Placental pericyte (primary cell): ENCODE data around the gene MISP3. TPM values are rescaled to one million over a fixed set of nuclear protein-coding genes. Genes with fewer than 3 reads are reported as not detected.

Experiments
- total RNA-seq: library from RNA; depleted of rRNA; stranded (reverse); fragments of >200 nt; gene quantifications from 2 replicates; pipeline ENCODE4 v1.2.3, GENCODE V29; 2012

MISP3 gene
- total RNA-seq = under 0.01 and 0.43 TPM in 2 replicates

DNA sequence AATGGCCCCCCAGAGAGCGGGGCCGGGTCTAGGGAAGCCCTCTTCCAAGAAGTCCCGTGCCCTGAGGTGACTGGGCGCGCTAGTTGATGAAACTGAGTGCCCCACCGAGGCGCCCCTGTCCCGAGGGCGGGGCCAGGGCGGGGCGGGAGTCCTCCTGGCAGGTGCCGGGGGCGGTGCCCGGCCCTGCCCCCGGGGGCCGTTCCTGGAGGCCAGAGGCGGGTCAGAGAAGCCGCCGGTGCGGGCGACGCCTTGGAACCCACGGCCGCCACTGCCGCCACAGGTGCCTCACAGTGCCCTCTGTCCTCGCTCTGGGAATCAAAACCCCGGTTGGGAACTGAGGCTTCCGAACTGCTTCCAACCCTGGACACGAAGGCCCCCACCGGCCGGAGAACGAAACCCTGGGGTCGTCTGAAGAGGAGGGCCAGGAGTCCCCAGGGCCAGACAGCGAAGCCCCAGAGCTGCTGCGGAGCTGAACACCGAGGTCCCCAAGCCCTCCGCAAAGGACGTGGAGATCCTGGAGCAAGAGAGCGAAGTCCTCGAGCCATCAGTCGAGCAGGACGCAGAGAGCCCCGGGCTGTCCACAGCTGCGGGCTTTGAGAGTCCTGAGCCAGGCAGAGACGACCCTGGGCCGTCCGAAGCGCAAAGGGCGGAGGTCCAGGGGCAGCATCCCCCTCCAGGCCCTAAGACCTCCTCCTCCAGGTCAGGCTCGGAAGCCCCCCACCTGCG lies at the start of gene MISP3:
TSS of gene MISP3 (plus strand) at position 252 of the 726 bp plus-strand sequence. CDS start 524 bp downstream, outside the sequence.

DNA sequence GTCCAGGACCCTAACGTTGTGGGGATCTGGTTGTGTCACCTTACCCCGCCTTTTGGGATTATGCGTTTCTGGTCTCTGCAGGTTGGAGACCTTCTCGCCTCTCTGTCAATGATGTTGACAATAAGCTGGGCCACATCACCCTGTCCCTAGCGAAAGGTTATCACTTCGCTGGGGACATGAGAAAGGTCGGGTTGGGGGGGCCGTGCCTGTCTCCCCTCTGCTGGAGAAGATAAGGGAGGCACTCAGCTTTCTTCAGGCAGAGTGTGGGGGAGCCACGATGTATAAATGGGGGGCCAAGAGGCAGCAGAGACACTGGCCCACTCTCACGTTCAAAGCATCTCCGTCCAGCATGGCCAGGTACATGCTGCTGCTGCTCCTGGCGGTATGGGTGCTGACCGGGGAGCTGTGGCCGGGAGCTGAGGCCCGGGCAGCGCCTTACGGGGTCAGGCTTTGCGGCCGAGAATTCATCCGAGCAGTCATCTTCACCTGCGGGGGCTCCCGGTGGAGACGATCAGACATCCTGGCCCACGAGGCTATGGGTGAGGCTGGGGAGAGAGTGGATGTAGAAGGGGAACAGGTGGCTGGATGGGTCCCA lies 44.6 kb upstream of the MISP3 start, which contains the start of gene RLN3:
TSS of gene RLN3 (plus strand) at position 293 of the 595 bp plus-strand sequence. CDS start at position 350, 57 bp downstream.

DNA sequence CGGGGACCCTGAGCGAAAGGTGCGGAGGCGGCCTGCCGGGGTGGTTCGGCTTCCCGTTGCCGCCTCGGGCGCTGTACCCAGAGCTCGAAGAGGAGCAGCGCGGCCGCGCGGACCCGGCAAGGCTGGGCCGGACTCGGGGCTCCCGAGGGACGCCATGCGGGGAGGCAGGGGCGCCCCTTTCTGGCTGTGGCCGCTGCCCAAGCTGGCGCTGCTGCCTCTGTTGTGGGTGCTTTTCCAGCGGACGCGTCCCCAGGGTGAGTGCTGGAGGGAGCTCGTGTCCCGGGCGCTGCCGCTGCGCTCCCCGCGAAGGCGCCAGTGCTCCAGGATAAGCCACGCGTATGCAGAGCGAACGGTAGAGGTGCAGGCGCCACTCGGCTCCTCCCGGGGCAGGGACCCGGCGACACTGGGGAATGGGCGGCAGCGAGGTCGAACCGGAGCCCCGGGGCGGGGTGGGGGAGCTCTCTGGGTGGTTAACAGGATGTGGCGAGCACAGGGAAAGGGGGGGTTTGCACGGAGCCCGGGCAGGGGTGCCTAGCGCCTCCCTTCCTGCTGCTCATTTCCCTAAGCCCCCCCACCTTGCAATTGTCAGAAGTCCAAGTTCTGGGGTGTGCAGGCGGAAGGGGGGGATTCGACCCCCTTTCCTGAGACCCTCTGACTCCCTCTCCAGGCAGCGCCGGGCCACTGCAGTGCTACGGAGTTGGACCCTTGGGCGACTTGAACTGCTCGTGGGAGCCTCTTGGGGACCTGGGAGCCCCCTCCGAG lies 40.7 kb upstream of the MISP3 start, which contains the start of gene IL27RA:
TSS of gene IL27RA (plus strand) at position 44 of the 762 bp plus-strand sequence. CDS start at position 155, 111 bp downstream.

DNA sequence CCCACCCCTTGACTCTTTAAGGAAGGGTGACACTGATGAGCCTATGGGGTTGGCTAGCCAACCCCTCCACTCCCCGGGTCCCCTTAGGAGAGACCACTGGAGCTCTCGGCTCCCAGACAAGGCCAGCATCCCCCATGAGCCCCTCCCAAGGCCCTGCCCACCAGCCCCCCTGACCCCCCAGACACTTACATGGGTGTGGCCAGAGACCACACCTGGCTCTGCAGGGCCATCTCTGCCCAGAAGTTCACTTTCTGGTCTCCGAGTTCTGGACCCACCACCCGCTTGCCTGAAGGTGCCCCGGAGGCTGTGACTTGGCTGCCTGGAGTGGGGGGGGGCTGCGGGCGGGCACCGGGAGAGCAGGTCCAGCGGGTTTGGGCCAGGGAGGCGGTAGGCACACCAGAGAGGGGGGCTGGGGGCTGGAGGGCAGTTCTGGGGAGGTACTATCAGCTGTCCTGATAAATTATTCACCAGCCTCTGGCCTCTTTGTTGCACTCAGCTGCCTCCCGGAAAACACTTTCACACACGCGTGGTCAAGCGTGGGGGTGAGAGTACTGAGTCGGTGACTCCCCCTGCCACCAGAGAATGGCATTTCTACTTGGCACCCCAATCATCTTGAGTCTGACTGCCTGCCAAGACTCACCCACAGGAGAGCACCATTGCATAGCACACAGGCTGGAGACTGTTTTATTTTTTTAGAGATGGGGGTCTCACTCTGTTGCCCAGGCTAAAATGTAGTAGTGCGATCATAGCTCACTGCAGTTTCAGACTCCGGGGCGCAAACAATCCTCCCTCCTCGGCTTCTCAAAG lies 10.6 kb upstream of the MISP3 start, which contains the start of gene PALM3:
TSS of gene PALM3 (minus strand) at position 326 of the 807 bp plus-strand sequence. CDS start at position 230, 96 bp downstream.

DNA sequence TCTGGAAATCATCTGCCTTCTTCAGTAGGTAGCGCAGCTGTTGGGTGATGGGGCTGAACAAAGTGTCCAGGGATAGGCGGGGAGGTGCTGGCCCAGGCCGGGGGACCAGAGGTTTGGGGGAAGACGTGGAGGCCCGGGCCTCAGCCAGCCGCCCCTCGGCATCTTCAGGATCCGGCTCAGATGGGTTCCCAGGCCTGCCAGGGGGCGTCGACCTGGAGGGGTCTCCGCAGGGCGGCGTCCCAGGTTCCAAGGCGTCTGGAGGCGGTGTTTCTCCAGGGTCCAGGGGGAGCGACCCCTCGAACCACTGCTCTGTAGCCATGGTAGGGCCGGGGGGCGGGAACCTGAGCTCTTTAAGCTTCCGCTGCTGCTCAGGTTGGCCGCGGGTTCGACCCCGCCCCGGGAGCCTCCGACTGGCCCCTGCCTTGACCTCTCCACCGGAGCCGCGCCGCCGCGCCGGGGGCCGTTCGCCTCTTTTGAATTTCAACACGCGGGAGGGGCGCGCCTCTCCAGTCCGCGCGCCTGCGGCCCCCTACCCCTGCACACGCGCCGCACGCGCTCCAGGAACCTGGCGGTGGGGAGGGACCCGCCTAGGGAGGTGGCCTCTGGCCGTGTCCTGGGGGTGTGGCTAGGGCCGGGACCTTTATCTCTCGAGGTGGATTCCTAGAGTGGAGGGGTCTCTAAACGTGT lies 12.9 kb downstream of the MISP3 start, which contains the start of gene C19orf67:
TSS of gene C19orf67 (minus strand) at position 475 of the 687 bp plus-strand sequence. CDS start at position 319, 156 bp downstream.

DNA sequence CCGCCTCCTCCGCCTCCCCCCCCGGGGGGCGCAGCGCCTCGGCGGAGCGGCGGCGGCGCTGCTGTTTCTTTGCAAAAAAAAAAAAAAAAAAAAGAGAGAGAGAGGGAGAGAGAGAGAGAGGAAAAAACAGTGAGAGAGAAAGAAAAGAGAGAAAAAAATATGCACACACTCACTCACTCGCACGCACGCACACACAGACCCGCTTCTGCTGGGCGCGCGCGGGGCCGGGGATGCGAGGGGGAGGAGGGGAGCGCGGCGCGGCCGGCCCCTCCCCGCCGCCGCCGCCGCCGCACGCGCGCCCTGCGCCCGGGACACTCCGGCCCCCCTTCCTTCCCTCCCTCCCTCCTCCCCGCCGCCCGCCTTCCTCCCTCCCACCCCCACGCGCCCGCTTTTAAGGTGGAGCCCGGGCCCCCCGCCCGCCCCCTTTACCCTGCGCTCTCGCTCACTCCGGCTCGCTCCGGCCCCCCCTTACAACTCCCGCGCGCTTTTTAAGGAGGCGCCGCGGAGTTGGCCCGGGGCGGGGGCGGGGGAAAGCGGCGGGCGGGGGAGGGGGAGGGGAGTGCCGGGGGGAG lies 18.0 kb downstream of the MISP3 start, which contains the start of gene SAMD1:
TSS of gene SAMD1 (minus strand) at position 243 of the 572 bp plus-strand sequence.

DNA sequence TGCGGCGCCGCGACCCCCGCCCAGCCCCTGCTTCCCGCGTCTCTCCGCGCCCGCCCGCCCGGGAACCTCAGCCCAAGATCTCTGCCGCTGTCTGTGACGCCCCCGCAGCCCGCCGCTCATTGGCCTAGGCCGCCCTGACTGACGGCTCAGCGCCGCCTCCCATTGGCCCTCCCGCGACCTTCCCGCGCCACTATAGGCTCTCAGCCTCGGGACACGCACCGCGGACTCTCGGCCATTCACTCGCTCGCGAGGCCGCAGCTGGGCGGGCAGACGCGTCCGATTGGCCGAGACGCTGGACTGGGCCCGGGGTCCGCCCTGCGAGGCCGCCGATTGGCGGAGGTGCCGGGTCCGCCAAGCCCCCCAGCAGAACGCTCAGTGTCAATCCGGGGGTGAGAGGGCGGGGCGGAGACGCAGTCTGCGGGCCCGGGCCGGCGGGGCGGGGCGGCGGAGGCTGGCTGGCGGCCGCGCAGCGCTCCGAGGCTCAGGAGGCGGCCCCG lies 45.1 kb downstream of the MISP3 start, which contains the start of gene PRKACA:
TSS of gene PRKACA (minus strand) at position 95 of the 497 bp plus-strand sequence. CDS start 215 bp downstream, outside the sequence.

Other genes starting within 250 kb of the MISP3 start
- gene NANOS3, start 195.7 kb upstream of the MISP3 start, total RNA-seq = 0.43 TPM in 1 of 2 replicates, not detected in the other
- gene BRME1, start 166.7 kb upstream of the MISP3 start, total RNA-seq = 0.43 and 0.44 TPM in 2 replicates
- 18.6 and 21.4 TPM in 2 replicates for gene CC2D1A, start 166.6 kb upstream of the MISP3 start, total RNA-seq
- 1.6 and 4.4 TPM in 2 replicates for gene PODNL1, start 134.4 kb upstream of the MISP3 start, total RNA-seq
- gene DCAF15, start 120.3 kb upstream of the MISP3 start, total RNA-seq = 11.2 and 35.1 TPM in 2 replicates
- 5.9 and 6.1 TPM in 2 replicates for gene RFX1, start 66.5 kb upstream of the MISP3 start, total RNA-seq
- gene RLN3, start 44.6 kb upstream of the MISP3 start, total RNA-seq = not detected in 2 replicates
- 0.88 and 2.4 TPM in 2 replicates for gene IL27RA, start 41.0 kb upstream of the MISP3 start, total RNA-seq
- 0.22 TPM in 1 of 2 replicates, not detected in the other for gene PALM3, start 10.7 kb upstream of the MISP3 start, total RNA-seq
- not detected in 2 replicates for gene C19orf67, start 13.0 kb downstream of the MISP3 start, total RNA-seq
- gene SAMD1, start 18.0 kb downstream of the MISP3 start, total RNA-seq = 24.1 and 31.6 TPM in 2 replicates
- 47.5 and 73.6 TPM in 2 replicates for gene PRKACA, start 45.0 kb downstream of the MISP3 start, total RNA-seq
- 0.44 and 30.5 TPM in 2 replicates for gene ASF1B, start 63.8 kb downstream of the MISP3 start, total RNA-seq
- gene ADGRL1, start 133.4 kb downstream of the MISP3 start, total RNA-seq = 2.6 and 2.8 TPM in 2 replicates